Dendritic cell treated with granulocyte-macrophage colony-stimulating factor and Interleukin-4, amounts not matched to agents 40 ng/mL and 50 ng/mL, for 4 days (primary cell): ENCODE data around the gene ASPHD2.

Source experiments
- H3K27ac Mint-ChIP-seq: one replicate; pipeline ENCODE4 v1.8.0; 2022; ENCODE audit warnings: mild to moderate bottlenecking, mixed read lengths
- H3K27me3 Mint-ChIP-seq: one replicate; pipeline ENCODE4 v1.8.0; 2022; ENCODE audit warnings: mild to moderate bottlenecking, mixed read lengths
- H3K36me3 Mint-ChIP-seq: one replicate; pipeline ENCODE4 v1.8.0; 2022; ENCODE audit warnings: low read depth, mixed read lengths
- H3K4me1 Mint-ChIP-seq: one replicate; pipeline ENCODE4 v1.8.0; 2022; ENCODE audit warnings: low read depth, mixed read lengths
- H3K4me3 Mint-ChIP-seq: one replicate; pipeline ENCODE4 v1.8.0; 2022; ENCODE audit warnings: mild to moderate bottlenecking, moderate library complexity, mixed read lengths
- H3K9me3 Mint-ChIP-seq: one replicate; pipeline ENCODE4 v1.8.0; 2022; ENCODE audit warnings: mixed read lengths
- intact Hi-C: fragments of 100-400 bp; cut with micrococcal nuclease; formaldehyde crosslinking; loops from one replicate; pipeline ENCODE4 v1.15.0; 2022

The ASPHD2 gene, protein sequence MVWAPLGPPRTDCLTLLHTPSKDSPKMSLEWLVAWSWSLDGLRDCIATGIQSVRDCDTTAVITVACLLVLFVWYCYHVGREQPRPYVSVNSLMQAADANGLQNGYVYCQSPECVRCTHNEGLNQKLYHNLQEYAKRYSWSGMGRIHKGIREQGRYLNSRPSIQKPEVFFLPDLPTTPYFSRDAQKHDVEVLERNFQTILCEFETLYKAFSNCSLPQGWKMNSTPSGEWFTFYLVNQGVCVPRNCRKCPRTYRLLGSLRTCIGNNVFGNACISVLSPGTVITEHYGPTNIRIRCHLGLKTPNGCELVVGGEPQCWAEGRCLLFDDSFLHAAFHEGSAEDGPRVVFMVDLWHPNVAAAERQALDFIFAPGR

GRCh38 chr22:26428515-26429457 lies at the start of gene ASPHD2:
Gene ASPHD2, plus strand, starts transcription at chr22:26429260. Its CDS starts 4,356 bp downstream, at chr22:26433616.
- Mint-ChIP-seq H3K4me3 (peak within 1 kb of the TSS; percentile 89), H3K27me3 (peaks cover 1% of the 10 kb centered on the region), H3K36me3 (peaks cover 13% of the 10 kb centered on the region), H3K4me1 (peaks cover 61% of the 10 kb centered on the region), H3K27ac (peak within 1 kb of the TSS; percentile 94), H3K9me3 (peaks cover 3% of the 10 kb centered on the region)
- intact Hi-C loops: loop anchor here (2.0 kb wide), 1 partner anchor 24 kb away; no protein-coding TSS in a partner anchor

DNA sequence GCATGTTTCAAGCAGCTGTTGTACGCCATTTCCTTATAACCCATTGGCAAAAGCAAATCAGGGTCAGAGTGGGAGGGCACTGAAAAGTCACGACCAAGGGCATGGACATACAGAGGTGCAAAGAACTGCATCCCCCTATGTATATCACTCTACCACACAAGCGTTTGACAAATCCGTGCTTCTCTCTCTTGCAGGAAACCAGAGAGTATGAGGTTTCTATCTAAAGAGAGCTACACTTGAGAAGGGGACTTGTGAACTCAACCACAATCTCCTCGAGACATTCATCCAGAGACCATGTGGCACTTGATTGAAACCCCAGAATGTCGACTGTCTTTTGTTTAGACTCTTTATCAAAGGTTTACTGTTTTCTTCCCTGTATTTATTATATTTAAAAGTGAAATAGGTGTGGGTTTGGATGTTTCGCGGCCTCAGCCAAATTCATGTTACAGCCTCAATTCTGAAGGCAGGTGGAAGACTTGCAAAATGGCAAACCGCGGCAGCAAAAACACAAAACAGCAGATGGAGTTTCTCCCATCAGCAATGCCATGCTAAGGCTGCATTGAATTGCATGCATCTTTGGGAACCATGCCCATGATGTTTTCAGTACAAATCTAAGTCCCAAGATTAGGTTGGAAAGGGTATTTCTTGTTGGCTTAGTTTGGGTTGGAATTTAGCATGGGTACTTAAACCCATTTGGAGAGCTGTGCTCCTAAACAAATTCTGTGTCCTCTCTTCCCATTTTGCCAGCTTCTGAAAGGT lies 48.8 kb upstream of the ASPHD2 start:
- intact Hi-C loops: no loop called here
- Mint-ChIP-seq H3K27me3 (peaks cover 6% of the 10 kb centered on the region), H3K27ac (no peak overlapping the region), H3K4me1 (peaks cover 7% of the 10 kb centered on the region), H3K9me3 (no peaks in the 10 kb centered on the region), H3K36me3 (no peaks in the 10 kb centered on the region), H3K4me3 (no peak overlapping the region)

- intact Hi-C loops: no loop called here
- H3K36me3 Mint-ChIP-seq: no peaks in the 10 kb centered on the region
- no peak overlapping the region for H3K4me3 Mint-ChIP-seq
- H3K27me3 Mint-ChIP-seq: peaks cover 7% of the 10 kb centered on the region
- H3K27ac Mint-ChIP-seq: no peak overlapping the region
- H3K9me3 Mint-ChIP-seq: no peaks in the 10 kb centered on the region
- H3K4me1 Mint-ChIP-seq: peaks cover under 1% of the 10 kb centered on the region
These were observed 46.3 kb upstream of the ASPHD2 start for GRCh38 chr22:26382782-26383181.

- Mint-ChIP-seq H3K36me3 (no peaks in the 10 kb centered on the region), H3K4me3 (no peak overlapping the region), H3K27me3 (peaks cover 7% of the 10 kb centered on the region), H3K27ac (no peak overlapping the region), H3K4me1 (no peaks in the 10 kb centered on the region), H3K9me3 (no peaks in the 10 kb centered on the region)
- intact Hi-C loops: no loop called here
These were observed 45.0 kb upstream of the ASPHD2 start for GRCh38 chr22:26383968-26384556.

DNA sequence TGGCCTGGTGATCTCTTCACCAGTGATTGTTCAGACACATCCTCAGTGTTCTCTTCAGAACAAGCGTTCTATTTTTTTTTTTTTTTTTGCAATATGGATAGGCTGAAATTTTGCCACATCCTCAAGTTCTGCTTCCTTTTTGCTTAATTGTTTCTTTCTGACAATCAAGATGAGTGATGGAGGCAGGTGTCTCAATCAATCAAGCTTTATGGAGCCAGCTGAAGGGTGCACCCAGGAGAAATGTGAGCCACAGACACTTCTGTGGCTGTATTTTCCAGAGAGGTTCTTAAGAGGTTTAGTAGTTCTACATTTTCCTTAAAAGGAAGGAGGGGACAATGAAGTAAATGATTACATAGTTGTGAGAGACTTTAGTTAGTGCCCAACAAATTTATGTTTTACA lies 43.9 kb upstream of the ASPHD2 start:
- H3K4me1 Mint-ChIP-seq: no peaks in the 10 kb centered on the region

DNA sequence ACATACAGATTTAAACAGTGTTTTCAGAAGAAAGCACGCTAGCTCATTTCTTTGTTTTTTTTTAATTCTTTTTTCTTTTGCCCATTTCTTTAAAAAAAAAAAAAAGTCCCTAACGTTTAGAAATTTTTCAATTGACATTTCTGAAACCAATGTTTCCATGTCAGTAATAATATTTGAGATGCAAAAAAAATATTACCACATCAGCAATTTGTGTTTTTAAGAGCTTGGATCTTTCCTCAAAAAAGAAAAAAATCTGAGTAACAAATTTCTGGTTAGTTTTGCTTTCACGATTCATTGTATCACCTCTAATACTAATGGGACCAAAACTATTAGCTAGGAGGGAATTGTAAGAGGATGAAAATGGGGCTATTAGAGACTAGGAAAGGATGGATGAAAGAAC lies 39.9 kb upstream of the ASPHD2 start:
- intact Hi-C loops: no loop called here
- no peaks in the 10 kb centered on the region for H3K9me3 Mint-ChIP-seq
- H3K27ac Mint-ChIP-seq: no peak overlapping the region
- no peaks in the 10 kb centered on the region for H3K36me3 Mint-ChIP-seq
- no peaks in the 10 kb centered on the region for H3K4me1 Mint-ChIP-seq
- H3K27me3 Mint-ChIP-seq: peaks cover 5% of the 10 kb centered on the region
- H3K4me3 Mint-ChIP-seq: no peak overlapping the region

More for the DNA sequence above, 43.9 kb upstream of the ASPHD2 start:
- H3K36me3 Mint-ChIP-seq: no peaks in the 10 kb centered on the region
- intact Hi-C loops: no loop called here
- H3K27me3 Mint-ChIP-seq: peaks cover 7% of the 10 kb centered on the region
- H3K9me3 Mint-ChIP-seq: no peaks in the 10 kb centered on the region
- H3K4me3 Mint-ChIP-seq: no peak overlapping the region
- no peak overlapping the region for H3K27ac Mint-ChIP-seq

- intact Hi-C loops: no loop called here
These were observed 38.0 kb upstream of the ASPHD2 start for GRCh38 chr22:26391091-26391490.

DNA sequence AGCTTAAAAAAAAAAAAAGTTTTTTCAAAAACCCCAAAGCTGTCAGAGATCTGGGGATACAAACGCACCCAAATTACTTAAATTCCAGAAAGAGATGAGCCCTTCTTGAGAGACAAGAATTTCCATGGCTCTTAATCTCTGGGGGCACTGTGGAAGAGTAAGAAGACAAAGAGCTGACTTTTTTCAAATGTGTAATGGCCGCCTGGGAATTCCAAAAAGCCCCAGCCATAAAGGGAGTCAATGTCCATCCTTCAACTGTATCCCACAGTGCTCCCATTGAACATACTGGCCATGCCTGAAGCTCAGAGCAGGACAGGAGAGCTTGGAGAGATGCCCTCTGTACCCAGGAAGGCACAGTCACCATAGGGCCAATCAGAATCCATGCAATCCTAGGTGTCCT lies 37.4 kb upstream of the ASPHD2 start:
- H3K4me1 Mint-ChIP-seq: no peaks in the 10 kb centered on the region
- no peak overlapping the region for H3K4me3 Mint-ChIP-seq
- H3K27me3 Mint-ChIP-seq: no peaks in the 10 kb centered on the region
- H3K9me3 Mint-ChIP-seq: no peaks in the 10 kb centered on the region
- H3K27ac Mint-ChIP-seq: no peak overlapping the region
- H3K36me3 Mint-ChIP-seq: no peaks in the 10 kb centered on the region
- intact Hi-C loops: no loop called here

More at GRCh38 chr22:26391091-26391490, 38.0 kb upstream of the ASPHD2 start:
- Mint-ChIP-seq H3K4me1 (no peaks in the 10 kb centered on the region), H3K27me3 (no peaks in the 10 kb centered on the region), H3K4me3 (no peak overlapping the region), H3K9me3 (no peaks in the 10 kb centered on the region), H3K36me3 (no peaks in the 10 kb centered on the region), H3K27ac (no peak overlapping the region)

DNA sequence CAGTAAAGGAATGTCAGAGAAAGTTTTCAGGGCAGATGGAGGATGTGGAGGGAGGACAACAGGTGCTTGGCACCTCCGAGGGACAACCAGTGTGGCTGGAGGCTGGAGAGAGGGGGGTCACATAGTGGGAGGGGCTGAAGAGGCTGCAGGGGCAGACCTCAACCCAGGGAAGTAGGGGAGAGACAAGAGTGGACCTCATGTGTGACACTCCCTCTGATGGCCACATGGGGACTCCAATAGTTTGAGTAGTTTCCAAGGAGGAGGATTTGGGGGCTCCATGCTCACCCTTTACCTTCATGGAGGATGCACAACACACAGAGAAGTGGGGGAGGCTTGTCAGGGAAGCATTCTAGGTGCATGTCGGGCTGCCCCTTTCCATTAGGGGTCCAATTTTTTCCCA lies 35.1 kb upstream of the ASPHD2 start:
- no peak overlapping the region for H3K4me3 Mint-ChIP-seq
- intact Hi-C loops: no loop called here
- no peaks in the 10 kb centered on the region for H3K9me3 Mint-ChIP-seq

DNA sequence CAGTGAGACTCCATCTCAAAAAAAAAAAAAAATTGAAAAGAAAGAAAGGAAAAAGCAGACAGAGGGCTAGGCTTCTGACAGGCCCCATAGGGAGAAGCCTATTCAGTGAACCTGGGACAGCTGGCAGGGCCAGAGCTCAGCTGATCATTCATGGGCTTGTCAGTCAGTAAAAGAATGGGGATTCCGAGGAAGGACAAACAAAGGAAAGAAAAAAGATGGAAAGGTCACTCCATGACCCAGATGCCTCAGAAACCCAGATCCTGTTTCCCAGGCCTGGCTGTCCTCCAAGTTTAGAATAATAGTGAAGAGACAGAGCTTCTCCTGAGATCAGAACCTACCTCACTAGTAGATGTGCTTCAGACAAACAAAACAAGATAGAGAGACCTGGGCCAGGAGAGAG lies 34.3 kb upstream of the ASPHD2 start:
- Mint-ChIP-seq H3K36me3 (no peaks in the 10 kb centered on the region), H3K27ac (no peak overlapping the region), H3K9me3 (no peaks in the 10 kb centered on the region), H3K4me3 (no peak overlapping the region), H3K4me1 (no peaks in the 10 kb centered on the region), H3K27me3 (no peaks in the 10 kb centered on the region)
- intact Hi-C loops: no loop called here

More for the DNA sequence above, 35.1 kb upstream of the ASPHD2 start:
- Mint-ChIP-seq H3K36me3 (no peaks in the 10 kb centered on the region), H3K27me3 (no peaks in the 10 kb centered on the region), H3K4me1 (no peaks in the 10 kb centered on the region), H3K27ac (no peak overlapping the region)

DNA sequence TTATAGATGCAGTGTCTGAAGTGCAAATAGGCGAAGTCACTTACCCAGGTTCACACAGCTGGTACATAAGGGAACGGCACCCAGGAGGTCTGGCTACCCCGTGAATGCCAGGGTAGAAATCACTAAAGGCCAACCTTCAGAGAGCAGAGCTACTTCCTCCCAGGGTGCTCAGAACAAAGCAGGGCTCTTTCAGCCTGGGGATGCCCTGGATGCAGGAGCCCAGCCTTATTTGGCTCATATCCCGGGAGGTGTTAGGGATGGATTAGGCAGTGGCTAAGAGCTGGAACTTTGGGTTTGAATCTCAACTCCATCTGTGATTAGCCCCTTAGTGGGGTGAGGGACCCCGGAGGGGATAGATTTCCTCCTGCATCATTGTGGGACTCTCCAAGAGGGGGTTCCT lies 33.1 kb upstream of the ASPHD2 start:
- H3K9me3 Mint-ChIP-seq: no peaks in the 10 kb centered on the region
- no peak overlapping the region for H3K27ac Mint-ChIP-seq
- no peak overlapping the region for H3K4me3 Mint-ChIP-seq
- intact Hi-C loops: no loop called here
- H3K36me3 Mint-ChIP-seq: no peaks in the 10 kb centered on the region
- no peaks in the 10 kb centered on the region for H3K4me1 Mint-ChIP-seq
- no peaks in the 10 kb centered on the region for H3K27me3 Mint-ChIP-seq

GRCh38 chr22:26398741-26399153 lies 30.3 kb upstream of the ASPHD2 start:
- H3K36me3 Mint-ChIP-seq: no peaks in the 10 kb centered on the region
- intact Hi-C loops: loop anchor here (1.0 kb wide), 1 partner anchor 63 kb away; no protein-coding TSS in a partner anchor
- H3K27ac Mint-ChIP-seq: no peak overlapping the region
- H3K4me1 Mint-ChIP-seq: peaks cover 18% of the 10 kb centered on the region
- peaks cover 1% of the 10 kb centered on the region for H3K27me3 Mint-ChIP-seq
- H3K4me3 Mint-ChIP-seq: no peak overlapping the region
- H3K9me3 Mint-ChIP-seq: no peaks in the 10 kb centered on the region

DNA sequence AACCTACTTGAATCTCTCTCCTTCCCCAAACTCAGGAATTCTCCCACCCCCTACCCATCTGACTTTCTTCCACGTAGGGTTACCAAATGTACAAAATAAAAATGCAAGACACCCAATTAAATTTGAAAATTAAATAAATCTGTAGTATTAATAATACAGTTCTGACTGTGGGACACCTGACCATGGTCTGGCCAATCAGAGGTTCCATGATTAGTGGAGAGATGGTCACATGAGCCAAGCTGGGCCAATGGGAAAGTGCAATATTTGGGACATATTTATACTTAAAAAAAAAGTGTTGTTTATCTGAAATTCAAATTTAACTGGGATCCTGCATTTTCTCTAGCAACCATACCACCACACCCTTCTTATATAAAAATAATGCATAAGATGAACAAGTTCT lies 29.8 kb upstream of the ASPHD2 start:
- peaks cover 1% of the 10 kb centered on the region for H3K27me3 Mint-ChIP-seq
- peaks cover 24% of the 10 kb centered on the region for H3K4me1 Mint-ChIP-seq
- H3K9me3 Mint-ChIP-seq: no peaks in the 10 kb centered on the region
- intact Hi-C loops: no loop called here
- H3K36me3 Mint-ChIP-seq: no peaks in the 10 kb centered on the region
- no peak overlapping the region for H3K27ac Mint-ChIP-seq
- no peak overlapping the region for H3K4me3 Mint-ChIP-seq
